GM19372 (cell line): Measurements from ENCODE around the gene NCOA1.
"Not testable (repeated sequence)": the region's sequence is repeated elsewhere in the genome, so short reads cannot be mapped to it uniquely, and the experiment has no call there.

Experiments used
- ATAC-seq: cut with Tn5 transposase; IDR thresholded peaks from one replicate; pipeline ENCODE4 v1.9.1; 2021; ENCODE audit warnings: mild to moderate bottlenecking, low read depth, moderate library complexity; ENCODE audit not compliant: unreplicated experiment

The NCOA1 gene

GRCh38 chr2:24675338-24675737 lies 184.3 kb downstream of the NCOA1 start:
- no peak for ATAC-seq

DNA sequence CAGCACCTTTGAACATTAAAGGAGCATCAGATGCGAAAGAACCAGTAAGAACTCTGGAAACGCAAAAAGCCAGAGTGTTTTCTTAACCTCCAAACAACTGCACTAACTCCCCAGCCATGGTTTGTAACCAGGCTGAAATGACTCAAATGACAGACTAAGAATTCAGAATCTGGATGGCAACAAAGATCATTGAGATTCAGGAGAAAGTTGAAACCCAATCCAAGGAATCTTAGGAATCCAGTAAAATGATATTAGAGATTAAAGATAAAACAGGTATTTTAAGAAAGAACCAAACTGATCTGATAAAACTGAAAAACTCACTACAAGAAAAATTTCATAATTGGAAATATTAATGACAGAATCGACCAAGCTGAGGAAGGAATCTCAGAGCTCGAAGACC lies 185.4 kb downstream of the NCOA1 start:
- no peak for ATAC-seq

- ATAC-seq, result not testable (repeated sequence)
These were observed 187.0 kb downstream of the NCOA1 start for GRCh38 chr2:24678066-24678465.

GRCh38 chr2:24680196-24680595 lies 189.1 kb downstream of the NCOA1 start:
- ATAC-seq, result no peak

- ATAC-seq, result no peak
These were observed 191.2 kb downstream of the NCOA1 start for GRCh38 chr2:24682304-24682703.

- ATAC-seq, result no peak
These were observed 192.4 kb downstream of the NCOA1 start for GRCh38 chr2:24683408-24683807.

- ATAC-seq, result no peak
These were observed 199.5 kb downstream of the NCOA1 start for GRCh38 chr2:24690524-24690923.

DNA sequence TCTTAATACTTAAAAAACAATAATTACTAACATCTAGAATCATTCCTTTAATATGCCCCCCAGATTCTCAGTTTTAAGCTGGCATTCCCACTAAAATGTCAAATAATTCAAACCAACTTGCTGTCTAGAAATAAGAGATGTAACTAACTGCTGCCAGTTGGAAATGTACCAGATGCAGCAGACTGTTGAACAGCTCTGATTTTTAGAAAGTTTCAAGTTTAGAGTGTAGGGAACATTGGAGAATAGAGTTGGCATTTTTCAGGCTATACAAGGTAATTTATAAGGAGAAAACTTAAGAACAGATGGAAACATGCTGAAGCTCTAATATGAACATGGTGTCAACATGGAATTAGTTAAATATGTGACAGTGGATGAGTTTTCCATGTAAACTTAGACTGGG lies 200.8 kb downstream of the NCOA1 start:
- no peak for ATAC-seq

GRCh38 chr2:24697792-24698191 lies 206.7 kb downstream of the NCOA1 start:
- no peak for ATAC-seq

- no peak for ATAC-seq
These were observed 211.7 kb downstream of the NCOA1 start for GRCh38 chr2:24702800-24703199.

DNA sequence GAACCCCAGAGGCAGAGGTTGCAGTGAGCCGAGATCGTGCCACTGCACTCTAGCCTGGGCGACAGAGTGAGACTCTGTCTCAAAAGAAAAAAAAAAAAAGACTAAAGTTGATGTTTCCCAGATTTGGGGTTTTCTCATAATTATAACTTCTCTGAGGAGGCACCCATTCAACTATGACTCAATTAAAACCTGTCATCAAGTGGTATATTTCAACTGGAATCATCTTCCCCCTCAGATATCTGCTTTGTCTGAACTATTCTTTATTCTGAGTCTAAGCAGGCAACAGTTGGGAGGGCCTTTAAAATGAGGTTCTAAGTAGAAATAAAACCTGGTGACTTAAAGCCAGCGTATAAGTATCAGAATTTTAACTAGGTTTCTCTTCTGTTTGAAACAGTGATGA lies 213.6 kb downstream of the NCOA1 start:
- ATAC-seq, result no peak

DNA sequence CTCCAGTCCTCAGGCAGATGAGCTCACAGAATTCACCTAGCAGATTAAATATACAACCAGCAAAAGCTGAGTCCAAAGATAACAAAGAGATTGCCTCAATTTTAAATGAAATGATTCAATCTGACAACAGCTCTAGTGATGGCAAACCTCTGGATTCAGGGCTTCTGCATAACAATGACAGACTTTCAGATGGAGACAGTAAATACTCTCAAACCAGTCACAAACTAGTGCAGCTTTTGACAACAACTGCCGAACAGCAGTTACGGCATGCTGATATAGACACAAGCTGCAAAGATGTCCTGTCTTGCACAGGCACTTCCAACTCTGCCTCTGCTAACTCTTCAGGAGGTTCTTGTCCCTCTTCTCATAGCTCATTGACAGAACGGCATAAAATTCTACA lies 216.1 kb downstream of the NCOA1 start:
- ATAC-seq, result no peak

GRCh38 chr2:24708537-24709152 lies 217.6 kb downstream of the NCOA1 start:
- no peak for ATAC-seq

GRCh38 chr2:24710806-24711205 lies 219.8 kb downstream of the NCOA1 start:
- ATAC-seq, result no peak

DNA sequence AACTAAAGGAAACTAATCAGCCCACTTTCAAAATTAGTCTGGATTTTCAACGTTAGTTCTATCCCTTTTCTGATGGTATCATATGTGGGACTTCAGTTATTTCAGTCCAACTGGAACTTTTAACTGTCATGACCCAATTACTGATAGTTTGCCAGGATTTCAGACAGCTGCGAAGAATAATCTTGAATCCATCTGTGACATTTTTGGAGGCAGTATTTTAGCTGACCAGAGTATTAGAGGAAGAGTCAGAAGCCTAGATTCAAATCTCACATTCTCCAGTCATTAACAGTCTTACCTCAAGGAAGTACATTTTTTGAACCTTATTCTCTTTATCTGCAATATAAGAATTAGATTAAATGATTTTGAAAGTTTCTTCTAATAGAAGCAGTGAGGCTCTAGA lies 220.8 kb downstream of the NCOA1 start:
- ATAC-seq, result no peak

- ATAC-seq, result no peak
These were observed 221.2 kb downstream of the NCOA1 start for GRCh38 chr2:24712296-24712695.

- no peak for ATAC-seq
These were observed 226.4 kb downstream of the NCOA1 start for GRCh38 chr2:24717263-24717951.

GRCh38 chr2:24720310-24720709 lies 229.3 kb downstream of the NCOA1 start:
- ATAC-seq, result peak; percentile 68

DNA sequence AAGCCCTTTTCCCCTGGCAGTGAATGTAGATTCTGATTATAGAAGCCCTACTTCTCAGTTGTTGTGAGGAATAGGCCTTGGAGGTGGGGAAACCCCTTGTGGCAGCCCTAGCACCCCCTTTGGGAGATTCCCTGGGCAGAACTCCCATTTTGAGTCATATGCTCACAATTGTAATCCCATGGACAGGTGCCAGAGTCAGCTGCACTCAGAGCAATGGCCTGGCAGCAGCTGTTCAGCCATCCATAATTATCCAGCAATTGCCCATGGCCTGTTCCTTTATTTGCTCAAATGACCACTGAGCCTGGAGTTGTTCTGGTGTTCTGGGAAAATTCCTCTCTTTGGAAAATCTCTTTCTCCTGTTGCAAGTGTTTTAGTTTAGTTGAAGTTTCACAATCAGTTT lies 230.4 kb downstream of the NCOA1 start:
- ATAC-seq, result no peak

DNA sequence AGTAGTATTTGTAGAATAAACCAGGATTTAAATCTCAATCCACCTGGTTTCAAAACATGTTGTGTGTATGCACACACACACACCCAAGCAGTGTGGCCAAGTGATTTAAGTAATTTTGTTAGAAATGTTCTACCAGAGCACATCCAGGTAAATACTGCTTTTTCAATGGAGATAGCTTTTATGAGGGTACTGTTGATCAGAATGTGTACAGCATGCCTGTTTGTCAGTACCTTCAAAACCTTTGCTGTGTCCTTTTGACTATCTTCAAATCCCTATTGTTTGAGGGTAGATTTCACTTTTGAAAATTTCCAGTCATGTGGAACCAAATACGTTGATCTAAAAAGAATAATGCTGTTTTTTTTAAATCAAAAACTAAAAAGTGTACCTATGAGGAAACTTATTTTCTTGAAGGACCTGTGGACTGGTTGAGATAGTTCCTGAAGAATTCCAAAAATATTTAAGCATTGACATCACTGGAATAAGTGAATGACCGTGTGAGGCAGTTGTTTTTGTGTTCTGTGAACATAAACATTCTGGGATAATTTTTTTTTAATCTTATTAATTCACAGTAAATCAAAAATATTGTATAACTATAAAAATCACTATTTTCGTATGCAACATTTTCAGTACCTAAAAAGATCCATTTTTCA lies 231.2 kb downstream of the NCOA1 start:
- no peak for ATAC-seq

DNA sequence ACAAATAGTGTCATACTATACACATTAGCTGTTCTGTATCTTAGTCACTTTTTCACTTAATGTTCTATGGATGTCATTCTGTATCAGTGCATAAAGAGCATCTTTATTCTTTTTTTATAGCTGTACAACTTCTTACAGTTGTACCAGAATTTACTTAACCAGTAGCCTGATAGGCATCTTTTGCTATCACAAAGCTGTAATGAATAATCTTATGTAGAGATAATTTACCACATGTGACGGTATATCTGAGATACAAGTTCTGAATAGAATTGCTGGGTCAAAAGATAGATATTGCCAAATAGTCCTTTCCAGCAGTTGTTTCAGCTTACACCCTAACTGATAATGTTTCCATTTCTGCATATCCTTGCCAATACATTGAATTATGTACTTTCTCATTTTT lies 232.1 kb downstream of the NCOA1 start:
- no peak for ATAC-seq

- no peak for ATAC-seq
These were observed 232.6 kb downstream of the NCOA1 start for GRCh38 chr2:24723665-24724064.
